Measurements from ENCODE around the gene PLEKHG3. TPM values are rescaled to one million over a fixed set of nuclear protein-coding genes. Genes with fewer than 3 reads are reported as not detected.

Gene PLEKHG3
- total and polyA plus RNA-seq, 7 donors, result 1.9 to 8.2 (median 5.2) TPM

Other genes starting within 250 kb of the PLEKHG3 start
- under 1 TPM; 0.06 to 0.18 (median 0.14) TPM for gene AKAP5, start 238.9 kb upstream of the PLEKHG3 start, total RNA-seq
- gene AKAP5, start 238.9 kb upstream of the PLEKHG3 start, polyA plus RNA-seq, result under 1 TPM; 0.01 to 0.08 (median 0.04) TPM
- gene ZBTB25, start 200.6 kb upstream of the PLEKHG3 start, total RNA-seq, result 10 to 100 TPM; 10.2 to 12.7 (median 11.8) TPM
- 10 to 100 TPM in 1 of 3 donors, 1 to 10 TPM in 2; 2.7 to 11.2 (median 3.2) TPM for gene ZBTB25, start 200.6 kb upstream of the PLEKHG3 start, polyA plus RNA-seq
- 10 to 100 TPM; 18.6 to 26.3 (median 22.7) TPM for gene ZBTB1, start 199.7 kb upstream of the PLEKHG3 start, total RNA-seq
- 10 to 100 TPM; 11.0 to 39.2 (median 13.8) TPM for gene ZBTB1, start 199.7 kb upstream of the PLEKHG3 start, polyA plus RNA-seq
- 10 to 100 TPM; 25.0 to 65.6 (median 54.1) TPM for gene HSPA2, start 163.7 kb upstream of the PLEKHG3 start, total RNA-seq
- gene HSPA2, start 163.7 kb upstream of the PLEKHG3 start, polyA plus RNA-seq, result 100 to 1,000 TPM in 1 of 3 donors, 10 to 100 TPM in 1, 1 to 10 TPM in 1; 4.1 to 180 (median 33.8) TPM
- under 1 TPM in 3 of 4 donors, not detected in 1; 0.30 to 0.71 (median 0.46) TPM for gene PPP1R36, start 154.5 kb upstream of the PLEKHG3 start, total RNA-seq
- gene PPP1R36, start 154.5 kb upstream of the PLEKHG3 start, polyA plus RNA-seq, result under 1 TPM in 2 of 3 donors, not detected in 1; 0.16 to 0.86 TPM
- 100 to 1,000 TPM; 374 to 540 (median 492) TPM for gene SPTB, start 175.5 kb downstream of the PLEKHG3 start, total RNA-seq
- 100 to 1,000 TPM in 2 of 3 donors, 10 to 100 TPM in 1; 43.4 to 213 (median 153) TPM for gene SPTB, start 175.5 kb downstream of the PLEKHG3 start, polyA plus RNA-seq
- gene CHURC1, start 210.0 kb downstream of the PLEKHG3 start, total RNA-seq, result 100 to 1,000 TPM in 2 of 4 donors, 10 to 100 TPM in 2; 77.9 to 112 (median 94.1) TPM
- 10 to 100 TPM; 31.4 to 67.7 (median 53.4) TPM for gene CHURC1, start 210.0 kb downstream of the PLEKHG3 start, polyA plus RNA-seq
- not detected for gene GPX2, start 238.3 kb downstream of the PLEKHG3 start, total RNA-seq
- gene GPX2, start 238.3 kb downstream of the PLEKHG3 start, polyA plus RNA-seq, result under 1 TPM in 2 of 3 donors, not detected in 1; 0.04 to 0.21 TPM